NOMO-1 treated with dmso at 0.1 percent for 144 hours (cell line): Measurements from ENCODE around the gene VWC2L.

Experiments used
- DNase-seq: peaks from one replicate; lab custom pipeline; 2025; ENCODE audit not compliant: unreplicated experiment; lab: John Stamatoyannopoulos, UW

The VWC2L gene

DNA sequence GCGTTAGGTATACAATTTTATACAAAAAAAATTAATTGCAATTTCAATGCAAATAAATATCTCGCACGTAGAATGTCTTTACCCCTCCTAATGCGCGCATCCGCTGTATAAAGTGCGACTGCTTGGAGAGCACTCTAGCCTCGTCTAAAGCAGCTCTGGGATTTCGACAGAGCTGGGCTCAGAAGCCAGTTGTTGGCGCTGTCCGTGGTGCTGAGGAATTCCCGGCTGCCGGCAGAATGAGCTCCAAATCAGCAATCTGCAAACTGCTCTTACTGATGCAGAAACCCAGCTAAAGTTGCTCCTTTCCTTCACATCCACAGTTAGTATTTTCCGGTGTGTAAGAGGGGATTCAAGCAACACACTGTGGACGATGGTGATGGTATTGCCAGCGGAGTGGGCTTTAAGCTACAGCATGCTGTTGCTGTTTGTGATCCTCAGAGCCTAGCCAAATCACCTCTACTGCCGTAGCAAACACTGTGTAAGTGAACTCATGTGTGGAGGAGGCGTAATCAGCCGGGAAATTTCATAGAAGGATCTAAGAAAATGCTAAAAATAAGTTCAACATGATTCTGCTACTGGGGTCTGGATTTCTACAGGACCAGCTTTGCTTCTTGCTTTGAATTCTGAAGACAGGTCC is at the start of gene VWC2L:
Gene VWC2L, plus strand, starts transcription at position 137 of the 637 bp plus-strand sequence. CDS start 3,140 bp downstream, outside the sequence.
- peak; percentile 15 for DNase-seq

DNA sequence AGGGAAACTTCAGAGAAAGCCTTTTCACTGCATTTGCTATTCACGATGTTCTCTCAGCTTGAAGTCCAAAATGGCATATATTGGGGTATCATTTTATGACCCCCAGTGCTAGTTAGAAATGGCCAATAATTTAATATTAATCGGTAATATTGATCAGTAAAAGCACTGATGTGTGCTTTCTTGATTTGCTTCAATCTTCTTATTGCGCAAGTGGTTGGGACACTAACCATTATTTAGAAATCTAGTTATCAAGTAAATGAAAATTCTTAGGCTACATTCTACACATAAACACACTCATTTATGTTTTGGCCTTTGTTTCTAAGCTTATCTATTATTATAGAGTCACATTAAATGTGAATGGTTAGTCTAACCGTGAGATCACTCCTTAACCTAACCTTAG is 49.7 kb upstream of the VWC2L start:
- no peak for DNase-seq

DNA sequence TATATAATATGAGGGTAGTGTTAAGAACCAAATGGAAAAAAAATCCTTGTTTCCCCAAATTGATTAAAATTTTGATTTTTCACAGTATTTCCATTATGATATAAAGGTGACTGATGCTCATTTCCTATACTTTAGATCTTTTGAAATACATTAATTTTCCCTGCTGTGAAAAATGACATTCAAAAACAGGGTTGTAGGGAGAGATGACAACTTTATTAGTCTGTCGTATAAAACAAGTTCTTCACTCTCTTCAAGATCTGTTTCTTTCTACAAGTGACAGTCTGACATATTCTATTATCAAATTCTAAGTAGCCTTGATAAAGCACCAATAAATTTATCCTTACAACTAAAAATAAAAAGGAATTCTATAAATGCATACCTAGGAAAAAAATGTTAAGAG is 45.3 kb upstream of the VWC2L start:
- no peak for DNase-seq

DNA sequence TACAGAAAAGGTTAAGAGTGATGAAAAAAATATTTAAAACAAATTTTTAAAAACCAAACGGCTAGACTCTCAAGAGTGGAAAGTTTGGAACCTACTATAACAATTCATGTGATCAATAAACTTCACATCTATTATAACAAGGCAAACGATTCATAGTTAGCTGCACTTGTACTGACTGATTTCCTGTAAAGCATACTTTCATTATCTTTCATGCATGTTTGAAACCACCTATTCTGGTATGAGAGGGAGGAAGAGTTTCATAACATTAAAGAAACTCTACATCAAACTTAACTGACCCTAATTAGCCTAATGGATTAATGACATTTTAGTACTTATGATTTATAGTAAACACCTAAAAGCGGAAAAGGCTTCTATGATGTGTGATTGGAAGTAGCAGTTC is 43.7 kb upstream of the VWC2L start:
- DNase-seq, result no peak

DNA sequence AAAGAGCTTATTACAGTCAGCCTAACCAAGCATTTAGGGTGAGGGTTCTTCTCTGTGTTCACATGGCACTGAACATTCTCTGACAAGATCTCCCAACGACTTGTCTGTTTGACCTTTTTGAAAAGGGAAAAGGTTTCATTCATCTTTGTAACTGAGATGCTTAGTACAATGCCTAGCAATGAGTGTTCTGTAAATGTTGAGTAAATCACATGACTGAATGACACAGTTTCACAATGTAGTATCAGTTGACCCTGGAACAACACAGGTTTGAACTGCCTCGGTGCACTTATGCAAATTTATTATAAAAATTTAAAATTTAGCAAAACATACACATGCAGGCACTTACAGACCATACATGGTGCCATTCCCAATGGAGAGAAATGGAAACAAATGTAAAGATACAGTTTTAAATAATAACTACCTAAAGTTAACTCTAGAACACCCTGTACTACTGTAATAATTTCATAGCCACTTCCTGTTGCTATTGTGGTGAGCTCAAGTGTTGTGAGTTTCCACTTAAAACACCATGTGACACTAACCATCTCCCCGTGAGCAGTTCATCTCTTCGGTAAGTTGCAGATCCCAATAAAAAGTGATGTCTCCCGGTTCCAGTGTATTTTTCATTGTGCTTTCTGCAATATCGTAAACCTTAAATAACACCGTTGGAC is 34.1 kb upstream of the VWC2L start:
- DNase-seq, result no peak

DNA sequence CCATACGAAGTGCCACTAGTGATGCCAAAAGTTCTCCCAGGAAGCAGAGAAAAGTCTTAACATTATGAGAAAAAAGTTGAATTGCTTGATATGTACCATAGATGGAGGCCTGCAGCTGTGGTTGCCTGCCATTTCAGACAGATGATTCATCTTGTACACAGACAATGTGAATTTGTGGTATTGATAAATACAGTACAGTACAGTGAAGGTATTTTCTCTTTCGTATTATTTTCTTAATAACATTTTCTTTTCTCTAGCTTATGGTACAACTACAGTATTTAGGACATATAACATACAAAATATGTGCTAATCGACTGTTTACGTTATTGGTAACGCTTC is 33.6 kb upstream of the VWC2L start:
- DNase-seq, result no peak

DNA sequence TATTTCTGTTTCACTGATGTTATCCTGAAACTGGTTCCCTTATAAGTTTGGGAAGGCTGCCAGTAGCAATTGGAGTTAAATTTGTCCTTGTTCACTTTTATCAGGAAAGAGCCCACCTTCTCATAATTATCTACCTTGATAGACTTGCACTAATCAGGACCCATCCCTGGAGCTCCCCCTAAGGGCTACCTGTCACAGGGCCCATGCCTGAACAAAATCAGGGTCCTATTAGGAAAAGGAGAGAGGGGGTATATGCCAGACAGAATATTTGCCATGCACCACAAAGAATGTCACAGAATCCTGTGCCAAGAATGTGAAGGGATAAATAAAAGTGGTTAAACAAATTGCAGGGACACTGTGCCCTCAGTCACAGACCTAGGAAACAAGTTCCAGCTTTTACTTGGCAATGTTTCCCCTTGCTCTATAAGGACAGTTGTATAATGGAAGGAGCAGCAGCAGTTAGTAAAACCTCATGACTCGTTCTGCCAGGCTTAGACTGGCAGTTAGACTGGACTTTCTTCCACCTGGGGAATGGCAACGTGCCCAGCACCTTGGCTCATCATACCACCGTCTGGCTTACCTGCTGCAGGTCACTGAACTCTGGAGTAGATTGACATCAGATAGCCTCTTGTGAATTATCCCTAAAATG is 32.3 kb upstream of the VWC2L start:
- no peak for DNase-seq

DNA sequence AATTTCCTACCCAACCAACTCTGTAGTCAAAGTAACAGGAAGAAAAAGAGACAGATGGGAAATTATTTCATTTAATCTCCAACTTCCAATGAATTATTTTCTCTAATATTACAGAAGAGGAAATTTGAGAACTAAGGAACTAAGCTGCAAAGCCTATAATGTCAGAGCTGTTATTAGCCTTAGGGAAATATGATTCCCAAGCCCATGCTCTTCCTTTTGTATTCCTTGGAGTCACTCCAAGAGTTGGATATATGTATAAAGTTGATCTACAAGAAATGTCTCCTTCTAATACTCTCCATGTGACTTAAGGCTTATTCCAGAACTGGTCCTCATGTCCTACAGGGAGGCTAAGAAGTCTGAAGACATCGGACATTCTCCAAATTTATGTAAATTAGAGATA is 31.6 kb upstream of the VWC2L start:
- no peak for DNase-seq

DNA sequence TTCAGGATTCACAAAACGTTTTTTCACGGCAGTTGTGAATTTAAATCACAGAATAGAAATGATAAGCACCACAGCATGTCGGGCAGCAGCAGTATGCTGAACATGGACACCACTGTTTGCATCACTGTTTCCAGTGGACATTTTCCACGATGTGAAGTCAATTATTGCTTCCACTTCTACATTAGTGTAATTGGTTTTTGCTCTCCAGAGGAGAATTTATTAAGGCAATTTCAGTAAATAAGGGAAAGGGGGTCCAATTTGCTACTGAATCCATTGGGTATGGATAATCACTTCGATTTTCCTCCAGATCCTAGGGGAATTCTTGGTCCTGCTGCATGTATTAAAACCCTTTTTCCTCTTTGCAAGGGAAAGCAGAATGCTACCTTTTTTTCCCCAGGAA is 30.2 kb upstream of the VWC2L start:
- no peak for DNase-seq

DNA sequence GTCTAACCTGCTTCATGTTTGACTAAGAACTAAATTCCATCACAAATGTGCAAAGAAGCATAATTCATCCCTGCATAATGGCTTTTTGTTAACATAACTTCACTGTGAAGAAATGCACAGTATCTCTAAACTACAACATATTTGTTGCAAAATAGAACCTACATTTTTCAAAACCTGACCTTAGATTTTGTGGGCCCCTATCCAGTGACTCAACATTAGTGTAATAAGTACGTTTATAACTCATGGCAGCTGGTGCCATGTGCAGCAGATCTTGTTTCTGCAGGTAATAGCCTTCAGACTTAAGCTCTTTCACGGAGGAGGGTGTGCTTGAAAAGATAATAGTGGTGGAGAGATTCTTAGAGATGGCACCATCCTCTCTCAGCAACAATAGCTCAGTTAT is 28.6 kb upstream of the VWC2L start:
- DNase-seq, result no peak

DNA sequence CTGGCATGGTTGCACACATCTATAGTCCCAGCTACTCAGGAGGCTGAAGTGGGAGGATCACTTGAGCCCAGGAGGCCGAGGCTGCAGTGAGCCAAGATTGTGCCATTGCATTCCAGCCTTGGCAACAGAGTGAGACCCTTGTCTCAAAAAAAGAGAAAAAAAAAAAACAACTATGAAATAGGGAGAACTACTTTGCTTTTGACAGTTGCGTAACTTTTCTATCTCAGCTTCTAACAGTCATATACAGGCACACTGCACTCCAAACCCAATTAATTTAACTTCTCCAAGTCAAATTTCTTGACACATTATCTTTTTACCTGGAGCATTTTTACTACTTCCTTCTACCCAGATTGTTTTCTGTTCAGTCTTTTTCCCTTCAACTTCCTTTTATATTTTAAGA is 24.1 kb upstream of the VWC2L start:
- no peak for DNase-seq

DNA sequence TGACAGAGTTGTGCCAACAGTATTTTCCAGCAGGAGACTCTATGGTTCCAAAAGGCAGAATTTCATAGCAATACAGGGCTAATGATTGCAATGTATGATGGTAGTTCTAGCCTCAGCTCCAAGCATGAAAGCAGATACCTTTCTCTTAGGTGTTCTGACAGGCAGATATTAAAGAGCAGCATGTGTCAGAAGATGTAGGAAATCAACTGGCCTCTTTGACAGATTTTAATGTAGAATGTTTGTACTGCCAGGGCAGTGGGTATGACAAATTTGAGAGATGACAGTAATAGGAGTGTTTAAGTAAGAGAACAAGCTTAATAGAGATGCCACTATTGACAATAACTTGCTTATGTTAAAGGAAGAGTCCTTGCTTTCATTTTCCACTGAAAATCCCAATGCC is 21.5 kb upstream of the VWC2L start:
- no peak for DNase-seq

DNA sequence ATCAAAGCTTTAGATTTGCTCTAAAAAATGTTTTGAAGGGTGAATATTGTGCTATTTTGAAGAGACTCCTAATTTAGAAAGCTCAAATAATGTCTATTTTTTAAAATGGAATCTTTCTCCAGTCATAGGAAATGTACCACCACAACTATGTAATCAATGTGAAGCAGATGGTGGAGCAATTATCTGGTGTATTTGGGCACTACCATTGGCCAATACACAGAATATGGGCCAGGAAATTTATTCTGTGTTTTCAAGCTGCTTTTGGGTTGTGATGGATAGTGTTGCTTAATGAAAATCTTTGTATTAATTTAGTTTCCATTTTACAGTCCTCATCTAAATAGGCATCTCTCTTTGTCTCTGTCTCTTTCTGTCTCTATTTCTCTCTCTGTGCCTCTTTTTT is 17.1 kb upstream of the VWC2L start:
- DNase-seq, result no peak

DNA sequence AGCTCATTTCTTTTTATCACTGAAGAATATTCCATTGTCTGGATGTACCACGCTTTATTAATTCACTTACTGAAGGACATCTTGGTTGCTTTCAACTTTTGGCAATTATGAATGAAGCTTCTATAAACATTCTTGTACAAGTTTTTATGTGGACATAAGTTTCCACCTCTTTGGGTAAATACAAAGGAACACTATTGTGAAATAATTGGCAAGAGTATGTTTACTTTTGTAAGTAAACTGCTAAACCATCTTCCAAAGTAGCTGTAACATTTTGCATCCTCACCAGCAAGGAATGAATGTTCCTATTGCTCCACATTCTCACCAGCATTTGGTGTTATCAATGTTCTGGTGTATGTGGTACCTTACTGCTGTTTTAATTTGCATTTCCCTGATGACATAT is 15.8 kb upstream of the VWC2L start:
- no peak for DNase-seq

DNA sequence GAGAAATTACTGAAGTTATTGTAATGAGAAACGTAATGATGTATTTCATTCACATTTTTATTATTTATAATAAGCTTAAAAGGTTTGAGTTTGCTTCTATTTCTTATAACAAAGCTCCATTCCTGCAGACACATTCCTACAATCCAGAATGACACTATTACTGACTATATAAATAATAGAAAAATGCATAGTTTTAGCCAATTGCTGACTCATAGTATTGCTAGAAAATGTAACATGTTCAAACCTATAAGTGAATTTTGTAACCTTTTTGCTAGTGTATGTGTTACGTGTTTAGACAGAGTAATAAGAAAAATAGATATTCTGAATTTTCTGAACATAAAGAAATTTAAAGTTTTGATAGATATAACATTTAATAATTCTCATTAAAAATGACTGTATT is 9.3 kb upstream of the VWC2L start:
- DNase-seq, result no peak

DNA sequence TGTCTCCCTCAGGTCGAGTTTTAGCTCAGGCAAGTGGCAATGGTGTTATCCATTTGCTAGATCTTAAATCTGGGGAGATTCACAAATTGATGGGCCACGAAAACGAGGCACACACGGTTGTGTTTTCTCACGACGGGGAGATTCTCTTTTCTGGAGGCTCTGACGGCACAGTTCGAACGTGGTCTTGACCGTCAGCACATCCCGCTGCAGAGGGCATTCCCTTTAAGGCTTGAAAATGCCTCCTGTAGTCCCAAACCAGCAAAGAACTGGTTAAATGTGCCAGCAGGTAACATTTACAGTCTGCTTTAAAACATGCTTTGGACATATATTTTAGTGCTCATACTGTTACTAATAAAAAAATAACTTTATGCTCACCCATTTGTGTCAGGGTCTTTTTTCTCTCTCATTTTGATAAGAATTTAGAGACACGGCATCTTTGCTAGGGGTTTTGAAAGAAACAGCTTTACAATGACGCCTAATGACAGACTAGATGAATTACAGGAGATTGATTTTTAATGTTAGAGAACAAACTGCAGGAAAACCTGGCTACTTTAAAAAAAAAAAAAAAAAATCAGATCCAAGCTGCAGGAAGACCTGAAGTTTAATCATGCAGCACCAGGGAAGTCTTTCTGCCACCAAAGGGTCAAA is 602 bp upstream of the VWC2L start:
- DNase-seq, result no peak

DNA sequence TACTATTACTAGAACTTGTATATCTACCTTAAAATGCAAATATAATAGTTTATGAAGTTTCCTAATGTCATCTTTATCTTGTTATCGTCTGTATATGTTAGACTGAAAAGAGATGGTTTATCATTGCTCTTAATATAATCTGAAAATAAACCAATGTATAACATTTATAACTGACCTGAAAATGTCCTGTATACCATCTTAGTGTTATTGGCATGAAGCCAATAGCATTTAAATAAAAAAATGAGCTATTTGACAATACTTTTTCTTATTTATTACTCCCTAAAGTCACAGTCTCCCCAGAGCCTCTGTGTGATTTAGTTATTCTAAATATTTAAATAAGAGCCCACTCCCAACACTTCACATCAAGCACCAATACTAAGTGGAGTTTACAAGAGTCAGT is 1.8 kb downstream of the VWC2L start:
- no peak for DNase-seq

DNA sequence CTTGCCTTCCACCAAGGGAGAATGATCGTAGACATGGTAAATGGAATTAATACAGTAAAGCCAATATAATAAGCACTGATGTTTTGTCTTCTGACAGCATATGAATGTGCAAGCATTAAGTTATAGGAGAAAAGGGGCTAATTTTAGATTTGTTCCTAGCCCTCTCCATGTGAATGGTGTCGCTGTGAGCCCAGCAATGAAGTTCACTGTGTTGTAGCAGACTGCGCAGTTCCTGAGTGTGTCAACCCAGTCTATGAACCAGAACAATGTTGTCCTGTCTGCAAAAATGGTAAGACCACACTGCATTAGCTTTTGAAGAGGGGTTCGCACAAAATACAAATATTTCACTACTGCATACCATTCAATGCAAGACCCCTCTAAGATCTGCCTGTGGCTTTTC is 25.6 kb downstream of the VWC2L start:
- DNase-seq, result no peak

DNA sequence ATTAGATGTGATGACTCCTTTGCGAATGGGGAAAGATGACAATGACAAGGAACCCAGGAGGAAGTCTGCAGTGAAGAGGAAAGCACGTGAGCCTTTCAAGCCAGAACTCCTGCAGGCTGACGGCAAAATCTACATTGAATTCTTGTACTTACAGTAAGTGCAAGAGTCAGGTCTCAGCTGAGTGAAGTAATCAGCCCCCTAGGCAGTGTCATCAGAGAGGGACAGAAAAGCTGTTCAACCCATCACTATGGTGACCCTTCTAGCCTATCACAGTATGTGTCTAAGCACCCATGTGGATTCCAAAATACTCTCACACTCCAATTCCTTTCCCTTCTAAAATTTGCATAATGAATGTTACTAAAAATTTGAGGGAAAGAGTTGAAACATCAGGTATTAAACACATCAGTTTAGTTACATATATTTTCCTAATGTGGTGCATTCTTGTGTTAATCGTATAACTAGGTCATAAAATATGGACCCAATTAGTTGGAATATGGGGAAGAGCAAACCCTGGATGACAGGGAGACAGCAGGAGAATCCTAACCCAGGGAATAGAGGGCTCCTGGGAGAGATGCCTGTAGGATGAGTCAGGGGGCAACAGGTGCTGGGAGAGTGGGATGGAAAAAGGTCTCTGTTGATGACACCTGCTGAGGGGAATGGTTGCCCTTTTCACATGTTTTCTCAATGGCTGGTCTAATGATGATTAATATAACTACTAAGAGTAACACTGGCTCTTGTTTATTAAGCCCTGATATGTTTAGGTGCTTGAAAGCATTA is 39.5 kb downstream of the VWC2L start:
- no peak for DNase-seq

DNA sequence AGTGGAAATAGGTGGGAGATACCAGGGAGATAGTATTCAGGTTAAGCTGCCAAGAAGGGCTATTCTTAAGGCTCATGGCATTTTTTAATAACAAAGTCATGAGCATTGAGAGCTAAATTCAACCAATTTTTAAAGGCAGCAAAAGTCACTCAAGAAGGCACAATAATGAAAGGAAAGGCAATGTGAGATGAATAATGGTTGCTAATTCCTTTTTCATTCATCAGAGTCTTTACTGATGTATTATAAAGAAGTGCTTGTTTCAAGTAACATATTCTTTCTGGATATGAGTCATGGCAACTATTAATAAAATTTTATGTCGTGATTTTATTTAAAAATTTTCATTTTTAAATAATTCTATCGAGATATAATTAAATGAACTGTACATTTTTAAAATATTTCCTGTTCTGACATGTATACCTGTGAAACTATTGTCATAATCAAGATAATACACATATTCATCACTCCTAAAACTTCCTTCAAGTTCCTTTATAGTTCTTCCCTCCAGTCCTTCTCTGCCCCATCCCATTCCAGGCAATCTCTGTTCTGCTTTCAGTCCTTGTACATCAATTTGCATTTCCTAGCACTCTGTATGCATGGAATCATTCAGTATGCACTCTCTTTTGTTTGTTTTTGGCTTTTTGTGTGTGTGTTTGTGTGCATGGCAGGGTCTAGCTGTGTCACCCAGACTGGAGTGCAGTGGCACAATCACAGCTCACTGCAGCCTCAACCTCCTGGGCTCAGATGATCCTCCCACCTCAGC is 40.8 kb downstream of the VWC2L start:
- no peak for DNase-seq
